HepG2 (cell line): ENCODE measurements around the gene NEK6. TPM values are rescaled to one million over a fixed set of nuclear protein-coding genes. Genes with fewer than 3 reads are reported as not detected.
A peak's percentile ranks its signal among the peaks of the same experiment; 100 is the strongest.

Experiments used
- ATM ChIP-seq: fragments of 450-650 bp; IDR thresholded peaks from 2 replicates; pipeline ENCODE4 v1.7.1; 2017; ENCODE audit warnings: mild to moderate bottlenecking, borderline replicate concordance
- DNMT1 ChIP-seq: sonication (generic); formaldehyde crosslinking; IDR thresholded peaks from 2 replicates; pipeline ENCODE4 v1.5.1; 2020; ENCODE audit warnings: mild to moderate bottlenecking, missing genetic modification reagents
- DZIP1 ChIP-seq: sonication (generic); formaldehyde crosslinking; IDR thresholded peaks from 2 replicates; pipeline ENCODE4 v1.5.0; 2020; ENCODE audit warnings: mild to moderate bottlenecking, missing genetic modification reagents
- HOXA3 ChIP-seq: sonication (generic); formaldehyde crosslinking; IDR thresholded peaks from 2 replicates; pipeline ENCODE4 v1.5.0; 2020; ENCODE audit warnings: missing genetic modification reagents
- KDM3A ChIP-seq: IDR thresholded peaks from 2 replicates; pipeline ENCODE4 v1.6.1; 2018; ENCODE audit warnings: low read depth, missing compliant biosample characterization
- MEIS2 ChIP-seq: sonication (generic); formaldehyde crosslinking; IDR thresholded peaks from 2 replicates; pipeline ENCODE4 v1.9.0; 2021; ENCODE audit warnings: mild to moderate bottlenecking, missing genetic modification reagents
- PREB ChIP-seq: sonication (generic); formaldehyde crosslinking; IDR thresholded peaks from 2 replicates; pipeline ENCODE4 v1.4.0; 2020; ENCODE audit warnings: missing genetic modification reagents
- RBM39 ChIP-seq: fragments of 200-400 bp; formaldehyde crosslinking; IDR thresholded peaks from one replicate; pipeline ENCODE4 v1.6.1; 2018; ENCODE audit warnings: antibody characterized with exemption, mild to moderate bottlenecking, low read depth, low read length; ENCODE audit not compliant: poor library complexity, severe bottlenecking
- SNAPC4 ChIP-seq: sonication (generic); formaldehyde crosslinking; IDR thresholded peaks from 2 replicates; pipeline ENCODE4 v1.4.0; 2020; ENCODE audit warnings: mild to moderate bottlenecking, missing genetic modification reagents
- SRY ChIP-seq: sonication (generic); formaldehyde crosslinking; IDR thresholded peaks from 2 replicates; pipeline ENCODE4 v1.8.0; 2022; ENCODE audit warnings: mild to moderate bottlenecking, missing genetic modification reagents
- TERF1 ChIP-seq: sonication (generic); formaldehyde crosslinking; IDR thresholded peaks from 2 replicates; pipeline ENCODE4 v1.8.0; 2022; ENCODE audit warnings: mild to moderate bottlenecking, missing genetic modification reagents, moderate library complexity
- ZBTB25 ChIP-seq: IDR thresholded peaks from 2 replicates; pipeline ENCODE4 v1.6.1; 2018; ENCODE audit warnings: missing genetic modification reagents
- ZBTB34 ChIP-seq: sonication (generic); formaldehyde crosslinking; IDR thresholded peaks from 2 replicates; pipeline ENCODE4 v1.8.0; 2022; ENCODE audit warnings: mild to moderate bottlenecking, missing genetic modification reagents
- ZC3H13 ChIP-seq: sonication (generic); formaldehyde crosslinking; IDR thresholded peaks from 2 replicates; pipeline ENCODE4 v1.8.1; 2023; ENCODE audit warnings: mild to moderate bottlenecking, missing genetic modification reagents, moderate library complexity
- ZNF335 ChIP-seq: sonication (generic); formaldehyde crosslinking; IDR thresholded peaks from 2 replicates; pipeline ENCODE4 v1.4.0; 2020; ENCODE audit warnings: missing genetic modification reagents
- ZNF598 ChIP-seq: sonication (generic); formaldehyde crosslinking; IDR thresholded peaks from 2 replicates; pipeline ENCODE4 v1.5.1; 2020; ENCODE audit warnings: mild to moderate bottlenecking, missing genetic modification reagents, borderline replicate concordance
- polyA plus RNA-seq, 8 experiments: library from polyadenylated mRNA; depleted of rRNA in 3 of 8; stranded (reverse) in 7 of 8; unstranded in 1 of 8; fragments of >200 nt; fragmentation: Illumina TruSeq in 4 of 8; extraction: Trizol in 4 of 8; gene quantifications; 2 replicates each; pipeline versions ENCODE4 v1.2.1 to v1.2.3, GENCODE V29; 2011 to 2016; ENCODE audit warnings: low read depth in 4 of 8, missing spikeins in 1 of 8, mixed read lengths in 1 of 8; ENCODE audit not compliant: insufficient read depth in 1 of 8
- total RNA-seq, 5 experiments: library from RNA; depleted of rRNA; stranded (reverse); fragments of >200 nt; fragmentation: Illumina TruSeq; extraction: Trizol; gene quantifications; 2 replicates each; pipeline ENCODE4 v1.2.3, GENCODE V29; 2016; ENCODE audit warnings: low read depth in 1 of 5

NEK6 gene
- total and polyA plus RNA-seq, 2 of the 13 experiments (the other 11 are each of a cell fraction or from before 2014, with no cell fraction given): 30.4 to 119 TPM

- TF ChIP-seq ZNF598 (CRISPR knock-in tag) (no peak), ZBTB25 (CRISPR knock-in tag) (no peak), PREB (CRISPR knock-in tag) (no peak), TERF1 (CRISPR knock-in tag) (no peak), ZC3H13 (CRISPR knock-in tag) (no peak), HOXA3 (CRISPR knock-in tag) (peak; percentile 77), ATM (no peak), SNAPC4 (CRISPR knock-in tag) (no peak; the same call in 1 of the 2 replicates), ZNF335 (CRISPR knock-in tag) (no peak), MEIS2 (CRISPR knock-in tag) (no peak; the same call in 1 of the 2 replicates), KDM3A (CRISPR knock-in tag) (no peak), DZIP1 (CRISPR knock-in tag) (no peak), RBM39 (no peak), SRY (CRISPR knock-in tag) (no peak), ZBTB34 (no peak), DNMT1 (CRISPR knock-in tag) (no peak)
Measured at GRCh38 chr9:124284237-124284831, 26.6 kb downstream of the NEK6 start (continued).
